Fibroblast of pulmonary artery (primary cell): ENCODE data around the gene SLC44A3.
A peak's percentile ranks its signal among the peaks of the same experiment; 100 is the strongest.

ENCODE experiments used
- DNase-seq: peaks from one replicate; pipeline ENCODE4 v3.0.0-alpha.2; 2010; ENCODE audit warnings: low read depth
- H3K4me3 ChIP-seq: replicated peaks from 2 replicates; pipeline ENCODE4 v1.5.1; 2011; ENCODE audit warnings: low read depth, mild to moderate bottlenecking, control low read depth, low read length, moderate library complexity
- TF ChIP-seq, protein P1 (sequence below): IDR thresholded peaks from 2 replicates; pipeline ENCODE4 v1.5.1; 2011; ENCODE audit warnings: mild to moderate bottlenecking, control low read depth, low read length, inconsistent platforms; ENCODE audit errors: missing control alignments

SLC44A3 gene

DNA sequence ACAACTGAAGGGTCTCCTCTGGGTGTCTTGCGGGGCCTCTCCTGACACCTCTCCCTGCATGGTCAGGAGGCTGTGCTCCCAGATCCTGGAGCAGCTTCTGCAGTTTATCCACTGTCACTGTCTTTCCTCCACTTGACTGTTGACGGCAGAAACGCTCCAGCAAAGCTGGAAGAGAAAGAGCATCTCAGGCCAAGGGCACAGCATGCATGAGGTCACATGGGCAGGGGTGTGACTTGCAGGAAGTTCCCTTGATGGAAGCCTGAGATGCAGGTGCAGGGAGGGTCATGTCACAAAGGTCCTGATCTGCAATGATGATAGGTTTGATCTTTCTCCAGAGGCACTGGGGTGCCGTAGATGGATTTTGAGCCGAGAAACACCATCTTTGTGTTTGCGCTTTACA, 23.3 kb downstream of the SLC44A3 start:
- no peak overlapping the region for H3K4me3 ChIP-seq
- no peak for DNase-seq

DNA sequence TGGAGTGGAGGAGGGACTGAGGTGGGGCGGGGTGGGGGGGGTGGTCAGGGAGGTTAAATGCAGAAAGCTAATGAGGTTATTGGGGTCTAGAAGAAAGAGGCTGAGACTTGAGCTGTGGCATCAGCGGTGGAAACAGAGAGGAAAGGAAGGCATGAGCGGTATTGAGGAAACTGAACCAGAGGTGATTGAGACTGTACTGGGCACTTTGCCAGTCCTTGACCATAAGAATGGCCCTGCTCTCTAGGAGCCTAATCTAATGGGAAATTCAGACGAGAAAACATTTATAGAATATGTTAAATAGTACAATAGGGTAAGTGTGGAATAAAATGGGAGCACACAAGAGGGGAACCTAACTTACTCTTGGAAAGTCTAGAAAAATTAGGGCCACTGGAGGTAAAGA, 23.7 kb downstream of the SLC44A3 start:
- DNase-seq, result no peak
- TF ChIP-seq, protein P1, sequence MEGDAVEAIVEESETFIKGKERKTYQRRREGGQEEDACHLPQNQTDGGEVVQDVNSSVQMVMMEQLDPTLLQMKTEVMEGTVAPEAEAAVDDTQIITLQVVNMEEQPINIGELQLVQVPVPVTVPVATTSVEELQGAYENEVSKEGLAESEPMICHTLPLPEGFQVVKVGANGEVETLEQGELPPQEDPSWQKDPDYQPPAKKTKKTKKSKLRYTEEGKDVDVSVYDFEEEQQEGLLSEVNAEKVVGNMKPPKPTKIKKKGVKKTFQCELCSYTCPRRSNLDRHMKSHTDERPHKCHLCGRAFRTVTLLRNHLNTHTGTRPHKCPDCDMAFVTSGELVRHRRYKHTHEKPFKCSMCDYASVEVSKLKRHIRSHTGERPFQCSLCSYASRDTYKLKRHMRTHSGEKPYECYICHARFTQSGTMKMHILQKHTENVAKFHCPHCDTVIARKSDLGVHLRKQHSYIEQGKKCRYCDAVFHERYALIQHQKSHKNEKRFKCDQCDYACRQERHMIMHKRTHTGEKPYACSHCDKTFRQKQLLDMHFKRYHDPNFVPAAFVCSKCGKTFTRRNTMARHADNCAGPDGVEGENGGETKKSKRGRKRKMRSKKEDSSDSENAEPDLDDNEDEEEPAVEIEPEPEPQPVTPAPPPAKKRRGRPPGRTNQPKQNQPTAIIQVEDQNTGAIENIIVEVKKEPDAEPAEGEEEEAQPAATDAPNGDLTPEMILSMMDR, result no peak
- H3K4me3 ChIP-seq, result no peak overlapping the region

More for the DNA sequence above, 23.3 kb downstream of the SLC44A3 start:
- TF ChIP-seq, protein P1, result no peak

DNA sequence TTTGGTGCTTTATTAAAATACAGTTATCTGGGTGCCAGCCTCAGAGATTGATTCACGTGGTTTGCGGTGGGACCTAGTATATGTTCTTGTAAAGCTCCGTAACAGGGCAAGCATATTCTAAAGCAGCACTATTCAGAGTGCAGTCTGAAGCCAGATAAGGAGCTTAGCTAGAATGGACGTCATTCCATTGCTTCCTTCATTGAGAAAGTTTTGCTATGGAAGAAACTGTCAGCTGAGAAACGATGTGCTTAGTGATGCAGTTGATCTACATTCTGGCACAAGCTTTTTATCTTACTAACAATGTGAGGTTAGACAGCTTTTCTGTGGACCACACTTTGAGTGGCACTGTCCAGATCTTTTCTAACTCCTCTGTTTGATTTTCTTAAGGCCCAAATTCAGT, 26.2 kb downstream of the SLC44A3 start:
- TF ChIP-seq, protein P1, result no peak
- H3K4me3 ChIP-seq, result no peak overlapping the region
- DNase-seq, result peak; percentile 47

DNA sequence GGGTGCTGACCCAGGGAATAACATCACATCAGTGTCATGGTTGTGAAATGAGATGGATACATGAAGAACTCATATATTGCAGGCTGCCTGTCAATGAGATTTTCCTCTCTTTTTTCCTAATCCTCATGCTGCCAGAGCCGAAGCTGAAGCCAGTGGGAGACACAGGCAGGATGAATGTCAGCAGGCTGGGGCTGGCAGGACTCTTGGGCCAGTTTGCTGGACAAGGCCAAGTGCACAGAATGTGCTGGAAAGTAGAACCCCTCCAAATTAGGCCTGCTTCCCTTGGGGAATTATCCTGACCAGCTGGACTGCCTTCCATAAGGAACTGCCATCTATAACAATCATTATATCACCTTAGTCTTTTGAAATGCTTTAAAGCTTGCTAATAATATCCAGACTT, 31.4 kb downstream of the SLC44A3 start:
- DNase-seq, result no peak
- no peak overlapping the region for H3K4me3 ChIP-seq
- TF ChIP-seq, protein P1, result no peak

DNA sequence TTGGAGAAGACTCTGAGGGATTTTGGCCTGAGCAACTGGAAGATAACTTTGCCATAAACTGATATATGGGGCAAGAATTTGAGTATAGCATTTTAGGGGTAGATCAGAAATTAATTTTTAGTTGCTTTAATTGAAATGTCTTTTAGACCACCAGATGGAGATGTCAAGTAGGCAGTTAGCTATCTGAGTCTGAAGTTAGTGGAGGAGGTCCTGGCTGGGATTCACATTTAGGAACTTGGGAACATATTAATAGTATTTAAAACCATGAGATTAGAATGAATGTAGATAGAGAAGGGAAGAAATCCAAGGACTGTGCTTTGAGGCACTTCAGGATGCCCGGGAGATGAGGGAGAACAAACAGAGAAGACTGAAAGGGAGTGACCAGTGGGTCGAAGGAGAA, 32.6 kb downstream of the SLC44A3 start:
- no peak overlapping the region for H3K4me3 ChIP-seq
- peak; percentile 36 for DNase-seq

DNA sequence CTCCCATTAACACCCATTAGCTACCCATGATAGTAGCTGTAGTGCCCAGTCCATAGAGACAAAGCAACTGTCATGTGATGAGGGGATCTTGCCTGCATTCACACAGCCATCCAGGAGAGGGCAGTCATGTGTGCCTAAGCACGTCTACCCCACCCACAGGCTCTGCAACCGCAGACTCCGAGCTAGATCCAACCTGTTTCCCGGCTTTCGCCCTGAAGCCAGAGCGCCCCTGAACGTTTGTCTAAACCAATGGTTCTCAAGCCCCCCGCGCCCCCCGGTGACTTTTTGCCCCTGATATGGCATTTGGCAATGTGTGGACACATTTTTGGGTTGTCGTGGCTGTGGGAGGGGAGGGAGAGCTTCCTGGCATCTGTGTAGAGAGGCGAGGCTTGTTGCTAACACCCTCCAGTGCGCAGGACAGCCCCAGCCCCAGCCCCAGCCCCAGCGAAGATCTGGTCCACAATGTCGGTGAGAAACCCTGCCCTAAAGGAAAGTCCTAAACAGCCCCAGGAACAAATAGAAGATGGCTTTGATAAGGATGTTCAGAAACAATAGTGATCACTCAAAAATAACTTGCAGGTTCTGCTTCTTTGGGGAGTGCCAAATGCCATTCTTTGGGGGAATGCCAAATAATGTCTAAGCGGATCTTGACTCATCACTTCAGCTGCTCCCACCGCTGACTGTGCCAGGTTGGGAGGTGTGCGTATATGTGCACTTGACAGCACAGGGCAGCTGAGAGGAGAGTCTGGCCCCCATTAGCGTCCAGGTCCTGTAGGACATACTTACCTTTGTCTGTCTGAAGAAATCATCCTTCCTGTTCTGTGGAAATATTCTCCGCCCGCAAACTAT, 34.5 kb downstream of the SLC44A3 start:
- TF ChIP-seq, protein P1, result peak; percentile 99
- H3K4me3 ChIP-seq, result peak overlapping the region; percentile 45
- DNase-seq, result peak; percentile 94

More for the DNA sequence above, 32.6 kb downstream of the SLC44A3 start:
- TF ChIP-seq, protein P1, result peak; percentile 11

DNA sequence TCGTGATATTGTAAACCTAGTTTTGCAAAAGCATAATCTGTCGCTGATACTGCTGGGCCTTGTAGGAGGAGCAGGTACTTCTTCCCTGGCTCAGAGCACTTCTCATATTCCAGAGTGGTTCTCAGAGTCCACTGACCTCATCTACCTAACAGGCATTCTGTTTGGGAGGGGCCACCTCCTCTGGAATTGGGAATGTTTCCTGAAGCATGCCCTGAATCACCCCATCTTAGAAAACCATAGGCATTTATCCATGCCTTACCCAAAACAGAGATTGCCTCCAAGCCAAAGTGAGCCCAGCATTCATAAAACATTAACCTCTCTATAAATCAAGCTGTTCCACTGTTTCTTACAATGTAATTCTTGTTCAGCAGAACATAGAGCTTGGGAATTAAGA, 35.1 kb downstream of the SLC44A3 start:
- no peak for DNase-seq
- TF ChIP-seq, protein P1, result no peak
- H3K4me3 ChIP-seq, result no peak overlapping the region
